Measurements from ENCODE around the gene DSC1. TPM values are rescaled to one million over a fixed set of nuclear protein-coding genes. Genes with fewer than 3 reads are reported as not detected.

DSC1 gene
- total RNA-seq, 4 donors from 2014 or later: not detected

DNA sequence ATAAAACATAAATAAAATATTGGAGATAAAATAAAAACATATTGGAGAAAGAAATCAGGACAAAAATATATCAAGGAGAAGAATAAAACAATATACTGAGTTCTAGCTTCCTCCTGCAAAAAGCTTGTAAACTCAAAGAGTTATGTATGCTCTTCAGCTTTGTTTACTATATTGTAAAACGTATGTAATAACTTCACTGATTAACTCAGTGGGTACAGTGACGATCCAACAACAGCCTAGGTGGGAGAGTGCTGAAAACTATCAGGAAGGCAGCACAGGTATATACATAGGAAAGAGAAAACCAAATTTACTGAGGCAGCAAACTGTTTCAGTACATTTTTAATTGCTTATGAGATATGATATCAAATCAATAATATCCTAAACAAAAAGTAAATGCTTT is 68.8 kb downstream of the DSC1 start:
- Histone ChIP-seq H3K27ac (no peak overlapping the region), H3K36me3 (no peaks in the 10 kb centered on the region), H3K27me3 (no peaks in the 10 kb centered on the region), H3K9me3 (no peaks in the 10 kb centered on the region), H3K4me3 (no peak overlapping the region), H3K4me1 (no peaks in the 10 kb centered on the region)
- WGBS, 2 donors (ENCODE audit: low coverage in 1 of 2): 52 to 65% methylated on average over 2 of the region's 2 CpGs
- TF ChIP-seq, protein P1, sequence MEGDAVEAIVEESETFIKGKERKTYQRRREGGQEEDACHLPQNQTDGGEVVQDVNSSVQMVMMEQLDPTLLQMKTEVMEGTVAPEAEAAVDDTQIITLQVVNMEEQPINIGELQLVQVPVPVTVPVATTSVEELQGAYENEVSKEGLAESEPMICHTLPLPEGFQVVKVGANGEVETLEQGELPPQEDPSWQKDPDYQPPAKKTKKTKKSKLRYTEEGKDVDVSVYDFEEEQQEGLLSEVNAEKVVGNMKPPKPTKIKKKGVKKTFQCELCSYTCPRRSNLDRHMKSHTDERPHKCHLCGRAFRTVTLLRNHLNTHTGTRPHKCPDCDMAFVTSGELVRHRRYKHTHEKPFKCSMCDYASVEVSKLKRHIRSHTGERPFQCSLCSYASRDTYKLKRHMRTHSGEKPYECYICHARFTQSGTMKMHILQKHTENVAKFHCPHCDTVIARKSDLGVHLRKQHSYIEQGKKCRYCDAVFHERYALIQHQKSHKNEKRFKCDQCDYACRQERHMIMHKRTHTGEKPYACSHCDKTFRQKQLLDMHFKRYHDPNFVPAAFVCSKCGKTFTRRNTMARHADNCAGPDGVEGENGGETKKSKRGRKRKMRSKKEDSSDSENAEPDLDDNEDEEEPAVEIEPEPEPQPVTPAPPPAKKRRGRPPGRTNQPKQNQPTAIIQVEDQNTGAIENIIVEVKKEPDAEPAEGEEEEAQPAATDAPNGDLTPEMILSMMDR (IDR thresholded peaks at IDR 0.05): no peak
- TF ChIP-seq EP300 (IDR thresholded peaks at IDR 0.05) (no peak), POLR2A (IDR thresholded peaks at IDR 0.05) (no peak), POLR2AphosphoS5 (IDR thresholded peaks at IDR 0.05) (no peak)
- no peak for ATAC-seq

- TF ChIP-seq POLR2AphosphoS5 (IDR thresholded peaks at IDR 0.05): no peak
- no peak for TF ChIP-seq EP300 (IDR thresholded peaks at IDR 0.05)
- TF ChIP-seq, protein P1 (IDR thresholded peaks at IDR 0.05): no peak
- TF ChIP-seq POLR2A (IDR thresholded peaks at IDR 0.05): no peak
- H3K9me3 ChIP-seq: no peaks in the 10 kb centered on the region
- no peak overlapping the region for H3K4me3 ChIP-seq
- no peaks in the 10 kb centered on the region for H3K4me1 ChIP-seq
- no peaks in the 10 kb centered on the region for H3K36me3 ChIP-seq
- 94 to 100% methylated on average over 3 of the region's 3 CpGs for WGBS, 2 donors (ENCODE audit: low coverage in 1 of 2)
- H3K27ac ChIP-seq: no peak overlapping the region
- H3K27me3 ChIP-seq: no peaks in the 10 kb centered on the region
- no peak for ATAC-seq
These were observed 69.4 kb downstream of the DSC1 start for GRCh38 chr18:31093294-31093693.

DNA sequence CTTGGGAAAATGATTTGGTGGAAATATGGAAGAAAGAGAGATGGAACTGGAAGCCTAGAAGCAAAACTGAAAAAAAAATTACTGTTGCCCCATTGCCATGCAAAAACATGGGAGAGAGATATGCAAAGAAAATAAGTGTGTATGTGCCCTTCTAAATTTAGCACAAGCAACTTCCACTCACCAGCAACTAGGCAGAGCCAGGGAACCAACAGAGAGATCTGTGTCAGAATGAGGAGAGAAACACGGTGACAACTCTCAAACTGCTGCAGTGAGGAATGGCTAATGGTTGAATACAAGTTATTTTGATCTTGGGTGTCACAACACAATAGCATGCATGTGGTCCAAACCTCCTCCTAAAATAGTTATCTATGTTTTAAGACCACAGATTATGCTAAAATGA is 71.3 kb downstream of the DSC1 start:
- no peaks in the 10 kb centered on the region for H3K9me3 ChIP-seq
- no peaks in the 10 kb centered on the region for H3K36me3 ChIP-seq
- H3K27me3 ChIP-seq: no peaks in the 10 kb centered on the region
- no peak overlapping the region for H3K27ac ChIP-seq
- H3K4me3 ChIP-seq: no peak overlapping the region
- no peak for TF ChIP-seq POLR2AphosphoS5 (IDR thresholded peaks at IDR 0.05)
- no peak for TF ChIP-seq POLR2A (IDR thresholded peaks at IDR 0.05)
- no peak for TF ChIP-seq EP300 (IDR thresholded peaks at IDR 0.05)
- TF ChIP-seq, protein P1 (IDR thresholded peaks at IDR 0.05): no peak
- no peaks in the 10 kb centered on the region for H3K4me1 ChIP-seq
- WGBS, 2 donors (ENCODE audit: low coverage in 1 of 2): 56 to 67% methylated on average over 1 of the region's 1 CpG
- no peak for ATAC-seq

- Histone ChIP-seq H3K4me3 (no peak overlapping the region), H3K9me3 (no peaks in the 10 kb centered on the region), H3K27me3 (no peaks in the 10 kb centered on the region), H3K27ac (no peak overlapping the region), H3K4me1 (no peaks in the 10 kb centered on the region), H3K36me3 (no peaks in the 10 kb centered on the region)
- WGBS, 2 donors (ENCODE audit: low coverage in 1 of 2): 84% methylated on average over 2 of the region's 3 CpGs; no CpG with 5 or more reads in 1 of the 2 donors
- no peak for ATAC-seq
- TF ChIP-seq POLR2AphosphoS5 (IDR thresholded peaks at IDR 0.05): no peak
These were observed 74.1 kb downstream of the DSC1 start for GRCh38 chr18:31088532-31088931.

DNA sequence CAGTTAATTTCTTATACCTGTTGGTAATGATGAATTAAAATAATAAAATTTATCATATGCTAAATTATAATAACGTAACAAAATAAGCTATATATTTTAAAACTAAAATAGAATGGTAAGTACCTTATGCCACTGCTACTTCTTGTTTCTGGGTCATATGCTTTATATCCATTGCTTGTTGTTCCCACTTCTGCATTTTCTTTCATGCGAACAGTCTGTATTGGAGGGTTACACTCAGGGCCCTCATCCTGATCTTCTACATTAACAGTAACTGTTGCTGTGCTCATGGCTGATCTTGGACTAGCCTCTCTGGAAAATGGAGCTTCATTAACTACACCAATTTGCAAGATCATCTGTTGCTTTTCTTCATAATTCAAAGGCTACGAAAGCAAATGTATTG is 82.7 kb downstream of the DSC1 start:
- no peaks in the 10 kb centered on the region for H3K4me1 ChIP-seq
- ATAC-seq: no peak
- 93% methylated on average over 3 of the region's 3 CpGs for WGBS, 2 donors (ENCODE audit: low coverage in 1 of 2)
- no peak overlapping the region for H3K4me3 ChIP-seq
- no peak overlapping the region for H3K27ac ChIP-seq
- no peaks in the 10 kb centered on the region for H3K27me3 ChIP-seq
- no peaks in the 10 kb centered on the region for H3K36me3 ChIP-seq
- TF ChIP-seq POLR2AphosphoS5 (IDR thresholded peaks at IDR 0.05): no peak
- TF ChIP-seq POLR2A (IDR thresholded peaks at IDR 0.05): no peak
- no peak for TF ChIP-seq EP300 (IDR thresholded peaks at IDR 0.05)
- TF ChIP-seq, protein P1 (IDR thresholded peaks at IDR 0.05): no peak
- H3K9me3 ChIP-seq: no peaks in the 10 kb centered on the region

Other genes with a start within 250 kb of the DSC1 start
- 10 to 100 TPM in 1 of 4 donors, under 1 TPM in 3; 0.27 to 17.1 (median 0.51) TPM for gene DSC3, start 120.1 kb downstream of the DSC1 start, total RNA-seq
- 10 to 100 TPM in 1 of 4 donors, 1 to 10 TPM in 3; 1.4 to 15.4 (median 2.8) TPM for gene DSC2, start 60.4 kb downstream of the DSC1 start, total RNA-seq
- gene DSG1, start 155.3 kb upstream of the DSC1 start, total RNA-seq: under 1 TPM in 2 of 4 donors, not detected in 2; 0.20 to 0.31 TPM
- gene DSG4, start 213.9 kb upstream of the DSC1 start, total RNA-seq: not detected